Measurements from ENCODE around the gene NIT2. TPM values are rescaled to one million over a fixed set of nuclear protein-coding genes. Genes with fewer than 3 reads are reported as not detected.

NIT2 gene
- total RNA-seq, 6 donors from 2014 or later, result 18.4 to 37.6 (median 26.7) TPM

GRCh38 chr3:100386437-100387074 is 52.0 kb downstream of the NIT2 start:
- DNase-seq (no peak), ATAC-seq (ENCODE audit: low FRiP score in 2 of 2) (no peak)
- peaks cover 4 to 44% (median 17%) of the 10 kb centered on the region in 4 donors for H3K36me3 ChIP-seq
- no peak overlapping the region for H3K4me3 ChIP-seq
- H3K27ac ChIP-seq, result no peak overlapping the region
- TF ChIP-seq EP300 (IDR thresholded peaks at IDR 0.05) (no peak), POLR2AphosphoS5 (IDR thresholded peaks at IDR 0.05) (no peak), CTCF (IDR thresholded peaks at IDR 0.05) (no peak), POLR2A (IDR thresholded peaks at IDR 0.05) (no peak)
- H3K27me3 ChIP-seq, result no peaks in the 10 kb centered on the region
- H3K4me1 ChIP-seq, result peaks cover 0 to 6% (median 0%) of the 10 kb centered on the region in 4 donors
- H3K9me3 ChIP-seq, result no peaks in the 10 kb centered on the region

- H3K9me3 ChIP-seq, result no peaks in the 10 kb centered on the region
- no peak for TF ChIP-seq POLR2A (IDR thresholded peaks at IDR 0.05)
- no peak for TF ChIP-seq POLR2AphosphoS5 (IDR thresholded peaks at IDR 0.05)
- no peak for TF ChIP-seq EP300 (IDR thresholded peaks at IDR 0.05)
- no peak for TF ChIP-seq CTCF (IDR thresholded peaks at IDR 0.05)
- H3K27ac ChIP-seq, result no peak overlapping the region
- 97 to 100% methylated on average over 1 of the region's 1 CpG for WGBS, 2 donors
- H3K27me3 ChIP-seq, result no peaks in the 10 kb centered on the region
- peaks cover 0 to 19% (median 4%) of the 10 kb centered on the region in 4 donors for H3K36me3 ChIP-seq
- no peak overlapping the region for H3K4me3 ChIP-seq
- no peak for ATAC-seq (ENCODE audit: low FRiP score in 2 of 2)
- DNase-seq, result no peak
- H3K4me1 ChIP-seq, result peaks cover 0 to 8% (median 0%) of the 10 kb centered on the region in 4 donors
Measured at GRCh38 chr3:100389025-100389424, 54.5 kb downstream of the NIT2 start.

GRCh38 chr3:100395679-100396431 is 61.3 kb downstream of the NIT2 start:
- Histone ChIP-seq H3K36me3 (no peaks in the 10 kb centered on the region), H3K4me1 (peaks cover 15 to 32% (median 21%) of the 10 kb centered on the region in 4 donors), H3K27me3 (no peaks in the 10 kb centered on the region), H3K27ac (no peak overlapping the region), H3K9me3 (no peaks in the 10 kb centered on the region), H3K4me3 (no peak overlapping the region)
- ATAC-seq (ENCODE audit: low FRiP score in 2 of 2) (no peak), DNase-seq (no peak)
- 58 to 59% methylated on average over 2 of the region's 2 CpGs for WGBS, 2 donors
- no peak for TF ChIP-seq POLR2A (IDR thresholded peaks at IDR 0.05)
- no peak for TF ChIP-seq POLR2AphosphoS5 (IDR thresholded peaks at IDR 0.05)
- no peak for TF ChIP-seq CTCF (IDR thresholded peaks at IDR 0.05)
- no peak for TF ChIP-seq EP300 (IDR thresholded peaks at IDR 0.05)

- H3K4me3 ChIP-seq, result no peak overlapping the region
- no peaks in the 10 kb centered on the region for H3K9me3 ChIP-seq
- DNase-seq (no peak), ATAC-seq (ENCODE audit: low FRiP score in 2 of 2) (no peak)
- WGBS, 2 donors, result 65 to 69% methylated on average over 2 of the region's 2 CpGs
- no peak for TF ChIP-seq EP300 (IDR thresholded peaks at IDR 0.05)
- TF ChIP-seq CTCF (IDR thresholded peaks at IDR 0.05), result no peak
- TF ChIP-seq POLR2A (IDR thresholded peaks at IDR 0.05), result no peak
- TF ChIP-seq POLR2AphosphoS5 (IDR thresholded peaks at IDR 0.05), result no peak
- peaks cover 17 to 33% (median 21%) of the 10 kb centered on the region in 4 donors for H3K4me1 ChIP-seq
- no peak overlapping the region for H3K27ac ChIP-seq
- no peaks in the 10 kb centered on the region for H3K36me3 ChIP-seq
- no peaks in the 10 kb centered on the region for H3K27me3 ChIP-seq
Measured at GRCh38 chr3:100396967-100397366, 62.4 kb downstream of the NIT2 start.
